Activated CD4-positive, alpha-beta T cell treated with anti-CD3 and anti-CD28 coated beads, Interleukin-2, Interleukin-4, amounts not matched to agents 100 ng/mL and 50 ng/mL, durations not matched to agents 16 hours and 8 hours (primary cell): ENCODE measurements around the gene HSD17B1.
"Not testable (repeated sequence)": the region's sequence is repeated elsewhere in the genome, so short reads cannot be mapped to it uniquely, and the experiment has no call there.

Experiments used
- DNase-seq: peaks from one replicate; pipeline ENCODE4 v3.0.0-alpha.2; 2020; ENCODE audit warnings: low spot score

The HSD17B1 gene

GRCh38 chr17:42547698-42548069 lies 5.0 kb upstream of the HSD17B1 start:
- no peak for DNase-seq

DNA sequence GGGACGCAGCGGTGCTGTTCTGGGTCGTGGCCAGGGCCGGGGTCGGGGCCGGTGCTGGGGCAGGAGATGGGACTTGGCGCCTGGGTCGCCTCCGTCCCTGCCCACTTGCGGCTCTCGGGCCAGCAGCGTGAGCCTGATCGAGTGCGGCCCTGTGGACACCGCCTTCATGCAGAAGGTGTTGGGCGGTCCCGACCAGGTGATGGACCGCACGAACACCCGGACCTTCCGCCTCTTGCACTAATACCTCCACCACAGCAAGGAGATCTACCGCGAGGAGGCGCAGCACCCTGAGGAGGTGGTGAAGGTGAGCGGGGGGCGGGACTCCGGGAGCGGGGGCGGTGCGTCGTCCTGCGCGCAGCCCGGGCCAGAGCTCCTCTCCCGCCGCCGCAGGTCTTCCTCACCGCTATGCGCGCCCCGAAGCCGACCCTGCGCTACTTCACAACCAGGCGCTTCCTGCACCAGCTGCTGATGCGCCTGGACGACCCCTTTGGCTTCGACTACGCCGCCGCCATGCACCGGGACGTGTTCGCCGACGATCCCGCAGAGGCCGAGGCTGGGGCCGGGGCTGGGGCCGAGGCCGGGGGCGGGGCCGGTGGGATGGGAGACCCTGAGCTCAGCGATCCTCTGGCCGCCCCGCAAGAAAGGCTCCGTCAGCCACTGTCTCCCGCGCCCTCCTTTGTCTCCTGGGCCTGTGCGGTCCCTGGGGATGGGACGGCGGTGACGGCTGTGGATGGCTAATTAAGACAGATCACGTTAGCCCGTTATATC lies 4.5 kb upstream of the HSD17B1 start:
- peak; percentile 73 for DNase-seq

DNA sequence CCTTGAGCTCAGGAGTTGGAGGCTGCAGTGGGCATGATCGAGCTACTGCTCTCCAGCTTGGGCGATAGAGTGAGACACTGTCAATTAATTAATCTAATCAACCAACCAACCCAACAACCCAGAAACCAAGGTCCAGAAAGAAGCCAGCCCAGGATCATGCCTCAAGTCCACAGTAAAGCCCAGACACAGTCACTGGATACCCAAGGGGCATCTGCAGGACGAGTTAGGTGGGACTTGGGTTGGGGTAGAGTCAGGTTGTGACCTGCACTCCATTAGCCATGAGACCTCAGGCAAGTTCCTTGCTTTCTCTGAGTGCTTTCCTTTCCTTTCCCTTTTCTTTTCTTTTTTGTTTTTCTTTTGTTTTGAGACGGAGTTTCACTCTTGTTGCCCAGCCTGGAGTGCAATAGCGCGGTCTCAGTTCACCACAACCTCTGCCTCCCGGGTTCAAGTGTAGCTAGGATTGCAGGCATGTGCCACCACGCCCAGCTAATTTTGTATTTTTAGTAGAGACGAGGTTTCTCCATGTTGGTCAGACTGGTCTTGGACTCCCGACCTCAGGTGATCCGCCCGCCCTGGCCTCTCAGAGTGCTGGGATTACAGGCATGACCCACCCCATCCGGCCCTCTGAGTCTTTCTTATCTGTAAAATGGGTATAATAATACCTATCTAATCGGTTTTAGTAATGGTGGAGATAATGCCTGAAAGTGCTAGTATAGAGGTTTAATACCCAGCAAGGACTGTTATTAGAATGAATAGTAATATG lies 3.5 kb upstream of the HSD17B1 start:
- DNase-seq: no peak

GRCh38 chr17:42553161-42553818 lies 567 bp downstream of the HSD17B1 start:
- no peak for DNase-seq

GRCh38 chr17:42553866-42554249 lies 1.1 kb downstream of the HSD17B1 start:
- peak; percentile 34 for DNase-seq

GRCh38 chr17:42554250-42555121 lies 1.8 kb downstream of the HSD17B1 start:
- DNase-seq: peak; percentile 85

GRCh38 chr17:42555122-42555622 lies 2.4 kb downstream of the HSD17B1 start:
- no peak for DNase-seq

- DNase-seq: not testable (repeated sequence)
Measured at GRCh38 chr17:42555961-42556617, 3.4 kb downstream of the HSD17B1 start.

GRCh38 chr17:42559075-42559474 lies 6.4 kb downstream of the HSD17B1 start:
- DNase-seq: no peak

GRCh38 chr17:42560246-42560645 lies 7.5 kb downstream of the HSD17B1 start:
- DNase-seq: no peak

- peak; percentile 96 for DNase-seq
Measured at GRCh38 chr17:42561897-42562387, 9.2 kb downstream of the HSD17B1 start, which contains the start of gene COASY. COASY (plus strand) TSS chr17:42562148; CDS start chr17:42562623, 475 bp downstream.

- no peak for DNase-seq
Measured at GRCh38 chr17:42562388-42563142, 9.8 kb downstream of the HSD17B1 start.

DNA sequence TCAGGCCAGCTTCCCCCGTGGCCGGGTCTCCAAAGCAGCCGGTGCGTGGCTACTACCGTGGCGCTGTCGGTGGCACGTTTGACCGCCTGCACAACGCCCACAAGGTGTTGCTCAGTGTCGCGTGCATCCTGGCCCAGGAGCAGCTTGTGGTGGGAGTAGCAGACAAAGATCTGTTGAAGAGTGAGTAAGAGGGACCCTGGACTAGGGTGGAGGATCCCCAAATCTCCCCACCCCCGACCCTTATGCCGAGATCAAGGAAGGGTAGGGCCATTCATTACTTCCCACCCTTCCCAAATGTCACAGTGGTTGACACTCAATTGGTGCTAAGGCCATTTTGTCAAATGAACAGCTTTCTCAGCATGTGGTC lies 10.4 kb downstream of the HSD17B1 start:
- no peak for DNase-seq

DNA sequence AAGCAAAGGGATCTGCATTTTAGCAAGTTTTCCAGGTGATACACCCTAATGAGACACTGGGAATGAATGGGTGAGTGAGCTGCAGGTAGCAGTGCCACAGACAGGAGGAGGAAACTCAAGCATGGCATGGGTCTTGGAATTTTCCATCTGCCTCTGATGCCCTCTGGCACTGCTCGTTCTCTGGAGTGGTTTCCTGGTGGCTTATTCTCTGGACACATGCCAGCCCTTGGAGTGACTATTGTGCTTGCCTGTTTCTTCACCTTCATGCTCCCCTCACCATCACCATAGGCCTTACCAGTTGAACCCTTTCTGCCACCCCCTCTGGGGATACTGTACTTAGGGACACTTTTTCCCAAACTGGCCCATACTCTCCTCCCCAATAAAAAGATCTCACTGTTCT lies 10.8 kb downstream of the HSD17B1 start:
- DNase-seq: no peak

GRCh38 chr17:42563950-42564349 lies 11.2 kb downstream of the HSD17B1 start:
- no peak for DNase-seq

DNA sequence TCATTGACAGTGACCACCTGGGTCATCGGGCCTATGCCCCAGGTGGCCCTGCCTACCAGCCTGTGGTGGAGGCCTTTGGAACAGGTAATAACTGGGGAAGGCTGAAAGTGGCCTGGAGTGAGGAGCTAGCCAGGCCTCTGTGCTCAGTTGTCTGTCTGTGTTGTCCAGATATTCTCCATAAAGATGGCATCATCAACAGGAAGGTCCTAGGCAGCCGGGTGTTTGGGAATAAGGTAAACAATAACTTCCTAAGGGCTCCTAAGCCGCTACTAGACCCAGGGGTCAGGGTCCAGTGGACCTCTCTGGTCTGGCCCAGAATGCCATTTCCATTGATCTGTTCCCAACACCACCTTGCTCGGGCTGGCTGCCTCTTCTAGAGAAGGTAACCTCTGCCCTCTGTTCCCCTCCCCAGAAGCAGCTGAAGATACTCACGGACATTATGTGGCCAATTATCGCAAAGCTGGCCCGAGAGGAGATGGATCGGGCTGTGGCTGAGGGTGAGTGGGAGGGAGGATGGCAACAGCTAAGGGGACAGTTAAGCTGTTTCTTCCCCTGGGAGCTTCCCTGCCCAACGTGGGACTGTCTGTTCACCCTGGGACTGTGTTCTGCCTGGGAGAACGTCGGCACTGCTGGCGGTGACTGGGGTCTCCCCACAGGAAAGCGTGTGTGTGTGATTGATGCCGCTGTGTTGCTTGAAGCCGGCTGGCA lies 12.2 kb downstream of the HSD17B1 start:
- no peak for DNase-seq

DNA sequence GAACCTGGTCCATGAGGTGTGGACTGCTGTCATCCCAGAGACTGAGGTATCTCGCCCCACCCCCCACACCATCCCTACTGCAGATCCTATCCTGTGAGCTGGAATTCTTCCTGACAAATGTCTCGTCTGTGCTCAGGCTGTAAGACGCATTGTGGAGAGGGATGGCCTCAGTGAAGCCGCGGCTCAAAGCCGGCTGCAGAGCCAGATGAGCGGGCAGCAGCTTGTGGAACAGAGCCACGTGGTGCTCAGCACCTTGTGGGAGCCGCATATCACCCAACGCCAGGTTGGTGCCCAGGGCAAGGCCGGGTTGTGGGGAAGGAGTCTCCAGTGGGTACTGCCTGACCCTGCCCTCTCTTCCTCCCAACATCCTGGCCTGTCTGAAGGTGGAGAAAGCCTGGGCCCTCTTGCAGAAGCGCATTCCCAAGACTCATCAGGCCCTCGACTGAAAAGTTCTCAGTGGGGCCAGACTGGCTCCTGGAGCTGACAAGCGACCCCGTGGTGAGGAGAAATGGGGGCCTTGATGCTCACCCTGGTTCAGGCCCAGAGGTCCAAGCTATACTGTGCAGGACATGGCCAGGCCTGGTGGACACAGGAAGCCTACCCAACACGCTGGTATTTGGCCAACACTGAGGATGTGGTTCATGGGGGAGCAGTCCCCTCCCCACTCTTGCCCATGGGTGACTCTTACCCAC lies 12.9 kb downstream of the HSD17B1 start:
- no peak for DNase-seq

- no peak for DNase-seq
Measured at GRCh38 chr17:42566215-42566882, 13.6 kb downstream of the HSD17B1 start.
